ENCODE measurements around the gene AKT1S1.

GRCh38 chr19:49863254-49863934, 13.8 kb downstream of the AKT1S1 start:
- no peak for TF ChIP-seq CTCF (IDR thresholded peaks at IDR 0.05)
- no peak for TF ChIP-seq POLR2A (IDR thresholded peaks at IDR 0.05)
- TF ChIP-seq POLR2AphosphoS5 (IDR thresholded peaks at IDR 0.05) = no peak
- no peak for TF ChIP-seq EP300 (IDR thresholded peaks at IDR 0.05)
